ENCODE measurements around the gene BTN3A1.

- TF ChIP-seq CTCF (conservative IDR thresholded peaks at IDR 0.05; ENCODE audit: low read depth, low read length) = no peak
- TF ChIP-seq EZH2 (IDR thresholded peaks at IDR 0.05; ENCODE audit: low read length, unreplicated experiment) = no peak
- TF ChIP-seq EZH2phosphoT487 (IDR thresholded peaks at IDR 0.05; ENCODE audit: borderline replicate concordance, low read length) = no peak
Measured at GRCh38 chr6:26363882-26364701, 38.0 kb upstream of the BTN3A1 start.
